ENCODE data around the gene CORO1C.
"Not testable (repeated sequence)": the region's sequence is repeated elsewhere in the genome, so short reads cannot be mapped to it uniquely, and the experiment has no call there.

DNA sequence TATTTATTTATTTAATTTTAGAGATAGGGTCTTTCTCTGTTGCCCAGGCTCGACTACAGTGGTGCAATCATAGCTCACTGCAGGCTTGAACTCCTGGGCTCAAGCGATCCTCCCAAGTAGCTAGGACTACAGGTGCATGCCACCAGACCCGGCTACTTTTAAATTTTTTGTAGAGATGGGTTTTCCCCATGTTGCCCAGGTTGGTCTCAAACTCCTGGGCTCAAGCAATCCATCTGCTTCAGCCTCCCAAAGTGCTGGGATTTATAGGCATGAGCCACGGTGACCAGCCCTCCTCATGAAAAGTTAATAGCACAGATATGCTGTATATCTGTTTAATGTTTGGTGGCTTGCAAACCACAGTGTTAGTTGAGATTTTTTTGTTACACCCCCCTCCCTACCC, 100.1 kb downstream of the CORO1C start:
- not testable (repeated sequence) for TF ChIP-seq CTCF, POLR2AphosphoS5, POLR2A (IDR thresholded peaks at IDR 0.05)

All from gastroesophageal sphincter (tissue), 3 donors.